CD4-positive, CD25-positive, alpha-beta regulatory T cell (primary cell): ENCODE data around the gene CYP2D6. TPM values are rescaled to one million over a fixed set of nuclear protein-coding genes. Genes with fewer than 3 reads are reported as not detected.
A peak's percentile ranks its signal among the peaks of the same experiment; 100 is the strongest.

ENCODE experiments used
- ATAC-seq, 2 donors: fragments of 150-1000 bp; cut with Tn5 transposase; one replicate each; pipeline ENCODE4 v1.10.0; 2021; ENCODE audit warnings: low read depth in 2 of 2, moderate number of reproducible peaks in 2 of 2, moderate library complexity in 1 of 2
- DNase-seq, 3 donors: peaks; one replicate each; pipeline versions ENCODE4 v3.0.0 to v3.0.0-alpha.2; 2012 to 2022; ENCODE audit warnings: mixed read lengths in 1 of 3
- H3K27ac ChIP-seq: one replicate; pipeline ENCODE4 v1.7.0; 2013; ENCODE audit warnings: mild to moderate bottlenecking, low read length; ENCODE audit not compliant: insufficient read depth, poor library complexity, severe bottlenecking
- H3K27me3 ChIP-seq: one replicate; pipeline ENCODE4 v1.7.0; 2013; ENCODE audit warnings: low read length; ENCODE audit not compliant: control insufficient read depth, insufficient read depth
- H3K36me3 ChIP-seq: one replicate; pipeline ENCODE4 v1.7.0; 2013; ENCODE audit warnings: mild to moderate bottlenecking, low read length, moderate library complexity; ENCODE audit not compliant: control insufficient read depth, insufficient read depth
- H3K4me1 ChIP-seq: 2 replicates; pipeline ENCODE4 v1.7.0; 2013; ENCODE audit warnings: mild to moderate bottlenecking, low read length; ENCODE audit not compliant: insufficient read depth, control insufficient read depth, poor library complexity, severe bottlenecking
- H3K4me3 ChIP-seq: one replicate; pipeline ENCODE4 v1.7.0; 2013; ENCODE audit warnings: low read depth, mild to moderate bottlenecking, low read length, moderate library complexity
- H3K9me3 ChIP-seq, 2 experiments: 1 replicate in 1 of 2; 2 replicates in 1 of 2; pipeline ENCODE4 v1.7.0; 2013; ENCODE audit warnings: low read length in 2 of 2, mild to moderate bottlenecking in 1 of 2, moderate library complexity in 1 of 2; ENCODE audit not compliant: control insufficient read depth in 2 of 2
- H3K27ac Mint-ChIP-seq, 3 donors: one replicate each; pipeline ENCODE4 v1.8.0; 2020 to 2022; ENCODE audit warnings: mild to moderate bottlenecking in 3 of 3, mixed read lengths in 3 of 3, moderate library complexity in 2 of 3
- H3K27me3 Mint-ChIP-seq: one replicate; pipeline ENCODE4 v1.8.0; 2022; ENCODE audit warnings: mild to moderate bottlenecking, mixed read lengths
- H3K36me3 Mint-ChIP-seq: one replicate; pipeline ENCODE4 v1.8.0; 2020; ENCODE audit warnings: mixed read lengths
- H3K4me1 Mint-ChIP-seq, 4 donors: one replicate each; pipeline ENCODE4 v1.8.0; 2020 to 2022; ENCODE audit warnings: mixed read lengths in 4 of 4, mild to moderate bottlenecking in 1 of 4
- H3K4me3 Mint-ChIP-seq, 4 donors: one replicate each; pipeline ENCODE4 v1.8.0; 2020 to 2022; ENCODE audit warnings: mild to moderate bottlenecking in 4 of 4, mixed read lengths in 4 of 4, moderate library complexity in 3 of 4
- H3K9me3 Mint-ChIP-seq, 7 donors: one replicate each; pipeline ENCODE4 v1.8.0; 2020 to 2022; ENCODE audit warnings: mixed read lengths in 7 of 7, mild to moderate bottlenecking in 3 of 7, moderate library complexity in 2 of 7
- polyA plus RNA-seq, 4 donors: library from polyadenylated mRNA; unstranded; fragments of 300-500 nt; fragmentation: Illumina TruSeq; gene quantifications; one replicate each; pipeline ENCODE4 v1.2.3, GENCODE V29; 2021
- total RNA-seq: library from RNA; stranded (reverse); gene quantifications from one replicate; pipeline ENCODE4 v1.2.3, GENCODE V29; 2022

The CYP2D6 gene
- total and polyA plus RNA-seq, 5 donors from 2014 or later: 0.17 to 9.0 (median 0.26) TPM; not detected in 2

GRCh38 chr22:42076764-42077485, 53.7 kb downstream of the CYP2D6 start:
- H3K4me1 ChIP-seq: peaks cover 44% of the 10 kb centered on the region
- no peak overlapping the region for H3K27ac ChIP-seq
- H3K27ac Mint-ChIP-seq: no peak overlapping the region
- H3K4me3 Mint-ChIP-seq: peak overlapping the region in 1 of 4 donors; percentile 86
- peaks cover 7% of the 10 kb centered on the region for H3K36me3 Mint-ChIP-seq
- DNase-seq (no peak), ATAC-seq (no peak)
- H3K9me3 ChIP-seq: no peaks in the 10 kb centered on the region
- H3K27me3 Mint-ChIP-seq: peaks cover 7% of the 10 kb centered on the region
- no peaks in the 10 kb centered on the region for H3K27me3 ChIP-seq
- H3K9me3 Mint-ChIP-seq: no peaks in the 10 kb centered on the region
- H3K36me3 ChIP-seq: no peaks in the 10 kb centered on the region
- peaks cover 6 to 54% (median 27%) of the 10 kb centered on the region in 4 donors for H3K4me1 Mint-ChIP-seq
- H3K4me3 ChIP-seq: no peak overlapping the region

Other genes with a start within 250 kb of the CYP2D6 start
- gene SHISA8, start 215.7 kb downstream of the CYP2D6 start, total RNA-seq: 0.27 TPM
- under 1 TPM in 1 of 4 donors, not detected in 3; 0.28 TPM for gene SHISA8, start 215.7 kb downstream of the CYP2D6 start, polyA plus RNA-seq
- gene TNFRSF13C, start 204.0 kb downstream of the CYP2D6 start, total RNA-seq: 10.1 TPM
- 1 to 10 TPM; 1.2 to 3.6 (median 2.0) TPM for gene TNFRSF13C, start 204.0 kb downstream of the CYP2D6 start, polyA plus RNA-seq
- 33.9 TPM for gene CENPM, start 183.7 kb downstream of the CYP2D6 start, total RNA-seq
- gene CENPM, start 183.7 kb downstream of the CYP2D6 start, polyA plus RNA-seq: 10 to 100 TPM; 52.9 to 75.7 (median 65.8) TPM
- 0.67 TPM for gene SEPTIN3, start 161.4 kb downstream of the CYP2D6 start, total RNA-seq
- under 1 TPM in 3 of 4 donors, not detected in 1; 0.11 to 0.49 (median 0.39) TPM for gene SEPTIN3, start 161.4 kb downstream of the CYP2D6 start, polyA plus RNA-seq
- gene WBP2NL, start 132.0 kb downstream of the CYP2D6 start, total RNA-seq: 2.9 TPM
- gene WBP2NL, start 132.0 kb downstream of the CYP2D6 start, polyA plus RNA-seq: 1 to 10 TPM in 1 of 4 donors, under 1 TPM in 3; 0.46 to 1.5 (median 0.62) TPM
- 12.7 TPM for gene NAGA, start 60.0 kb downstream of the CYP2D6 start, total RNA-seq
- gene NAGA, start 60.0 kb downstream of the CYP2D6 start, polyA plus RNA-seq: 10 to 100 TPM; 17.9 to 29.0 (median 26.0) TPM
- gene PHETA2, start 56.6 kb downstream of the CYP2D6 start, total RNA-seq: 1.8 TPM
- gene PHETA2, start 56.6 kb downstream of the CYP2D6 start, polyA plus RNA-seq: 1 to 10 TPM; 1.5 to 2.6 (median 2.1) TPM
- 77.0 TPM for gene SMDT1, start 51.1 kb downstream of the CYP2D6 start, total RNA-seq
- 100 to 1,000 TPM; 114 to 263 (median 154) TPM for gene SMDT1, start 51.1 kb downstream of the CYP2D6 start, polyA plus RNA-seq
- gene NDUFA6, start 40.0 kb downstream of the CYP2D6 start, total RNA-seq: 60.2 TPM
- gene NDUFA6, start 40.0 kb downstream of the CYP2D6 start, polyA plus RNA-seq: 100 to 1,000 TPM; 143 to 216 (median 165) TPM
- 101 TPM for gene TCF20, start 139.8 kb upstream of the CYP2D6 start, total RNA-seq
- 1 to 10 TPM; 1.4 to 2.1 (median 1.9) TPM for gene TCF20, start 139.8 kb upstream of the CYP2D6 start, polyA plus RNA-seq